ENCODE results near the gene RNF150.

RNF150 gene

GRCh38 chr4:140876615-140877364 is 256.5 kb downstream of the RNF150 start:
- no peaks in the 10 kb centered on the region for H3K27me3 ChIP-seq
- no peak overlapping the region for H3K4me3 ChIP-seq (ENCODE audit: low read depth in 1 of 2, low read length in 1 of 2)
- no peaks in the 10 kb centered on the region for H3K4me1 ChIP-seq (ENCODE audit: control insufficient read depth in 1 of 2, insufficient read depth in 1 of 2, low read depth in 1 of 2, low read length in 1 of 2)
- no peak overlapping the region for H3K27ac ChIP-seq
- H3K9me3 ChIP-seq = no peaks in the 10 kb centered on the region
- no peak for TF ChIP-seq CTCF (IDR thresholded peaks at IDR 0.05)
- H3K36me3 ChIP-seq = no peaks in the 10 kb centered on the region

GRCh38 chr4:140875746-140876452 is 257.4 kb downstream of the RNF150 start:
- no peaks in the 10 kb centered on the region for H3K36me3 ChIP-seq
- no peaks in the 10 kb centered on the region for H3K4me1 ChIP-seq (ENCODE audit: control insufficient read depth in 1 of 2, insufficient read depth in 1 of 2, low read depth in 1 of 2, low read length in 1 of 2)
- H3K27ac ChIP-seq = no peak overlapping the region
- no peak for TF ChIP-seq CTCF (IDR thresholded peaks at IDR 0.05)
- H3K4me3 ChIP-seq (ENCODE audit: low read depth in 1 of 2, low read length in 1 of 2) = no peak overlapping the region
- no peaks in the 10 kb centered on the region for H3K9me3 ChIP-seq
- H3K27me3 ChIP-seq = no peaks in the 10 kb centered on the region

GRCh38 chr4:140874056-140874455 is 259.2 kb downstream of the RNF150 start:
- Histone ChIP-seq H3K27me3 (no peaks in the 10 kb centered on the region), H3K9me3 (no peaks in the 10 kb centered on the region), H3K36me3 (no peaks in the 10 kb centered on the region), H3K4me3 (ENCODE audit: low read depth in 1 of 2, low read length in 1 of 2) (no peak overlapping the region), H3K4me1 (ENCODE audit: control insufficient read depth in 1 of 2, insufficient read depth in 1 of 2, low read depth in 1 of 2, low read length in 1 of 2) (no peaks in the 10 kb centered on the region), H3K27ac (no peak overlapping the region)
- TF ChIP-seq CTCF (IDR thresholded peaks at IDR 0.05) = no peak

- Histone ChIP-seq H3K9me3 (no peaks in the 10 kb centered on the region), H3K27ac (no peak overlapping the region), H3K4me1 (ENCODE audit: control insufficient read depth in 1 of 2, insufficient read depth in 1 of 2, low read depth in 1 of 2, low read length in 1 of 2) (no peaks in the 10 kb centered on the region), H3K36me3 (no peaks in the 10 kb centered on the region), H3K4me3 (ENCODE audit: low read depth in 1 of 2, low read length in 1 of 2) (no peak overlapping the region), H3K27me3 (no peaks in the 10 kb centered on the region)
- no peak for TF ChIP-seq CTCF (IDR thresholded peaks at IDR 0.05)
These were observed 261.9 kb downstream of the RNF150 start for GRCh38 chr4:140871368-140871767.

GRCh38 chr4:140870427-140870826 is 262.8 kb downstream of the RNF150 start:
- Histone ChIP-seq H3K9me3 (no peaks in the 10 kb centered on the region), H3K27me3 (no peaks in the 10 kb centered on the region), H3K27ac (no peak overlapping the region), H3K4me3 (ENCODE audit: low read depth in 1 of 2, low read length in 1 of 2) (no peak overlapping the region), H3K36me3 (no peaks in the 10 kb centered on the region), H3K4me1 (ENCODE audit: control insufficient read depth in 1 of 2, insufficient read depth in 1 of 2, low read depth in 1 of 2, low read length in 1 of 2) (no peaks in the 10 kb centered on the region)
- no peak for TF ChIP-seq CTCF (IDR thresholded peaks at IDR 0.05)
